GM12874 (cell line): Measurements from ENCODE around the gene OAF.

Experiments
- CTCF ChIP-seq: IDR thresholded peaks from 2 replicates; pipeline ENCODE4 v1.5.1; 2011; ENCODE audit warnings: low read depth, mild to moderate bottlenecking, control low read depth, low read length, moderate library complexity; ENCODE audit not compliant: insufficient read depth

Gene OAF

GRCh38 chr11:120198787-120199469 is 11.9 kb upstream of the OAF start:
- TF ChIP-seq CTCF = no peak

- TF ChIP-seq CTCF = no peak
Measured at GRCh38 chr11:120199613-120200012, 11.2 kb upstream of the OAF start.

- no peak for TF ChIP-seq CTCF
Measured at GRCh38 chr11:120200677-120201076, 10.2 kb upstream of the OAF start.

- TF ChIP-seq CTCF = no peak
Measured at GRCh38 chr11:120201653-120202052, 9.2 kb upstream of the OAF start.

GRCh38 chr11:120203626-120204025 is 7.2 kb upstream of the OAF start:
- TF ChIP-seq CTCF = no peak

GRCh38 chr11:120205596-120206161 is 5.2 kb upstream of the OAF start:
- no peak for TF ChIP-seq CTCF

GRCh38 chr11:120207512-120207911 is 3.3 kb upstream of the OAF start:
- TF ChIP-seq CTCF = no peak
